Midbrain (tissue), 1 donor: Measurements from ENCODE around the gene FOXI1.
A peak's percentile ranks its signal among the peaks of the same experiment; 100 is the strongest.

ENCODE experiments used
- DNase-seq: peaks from one replicate; lab custom pipeline; 2025; lab: John Stamatoyannopoulos, UW

Gene FOXI1

GRCh38 chr5:170126061-170126460, 20.4 kb downstream of the FOXI1 start:
- no peak for DNase-seq

GRCh38 chr5:170126626-170127025, 20.9 kb downstream of the FOXI1 start:
- DNase-seq = no peak

- DNase-seq = no peak
Observed at GRCh38 chr5:170131235-170131634, 25.5 kb downstream of the FOXI1 start.

- no peak for DNase-seq
Observed at GRCh38 chr5:170132269-170132975, 26.7 kb downstream of the FOXI1 start.

- DNase-seq = no peak
Observed at GRCh38 chr5:170132976-170133448, 27.3 kb downstream of the FOXI1 start.

- no peak for DNase-seq
Observed at GRCh38 chr5:170135796-170136490, 30.2 kb downstream of the FOXI1 start.

- DNase-seq = no peak
Observed at GRCh38 chr5:170136506-170136905, 30.8 kb downstream of the FOXI1 start.

GRCh38 chr5:170137694-170138214, 32.1 kb downstream of the FOXI1 start:
- no peak for DNase-seq

- DNase-seq = no peak
Observed at GRCh38 chr5:170138273-170138672, 32.6 kb downstream of the FOXI1 start.

GRCh38 chr5:170139786-170140335, 34.2 kb downstream of the FOXI1 start:
- DNase-seq = no peak

- peak; percentile 26 for DNase-seq
Observed at GRCh38 chr5:170141196-170141595, 35.5 kb downstream of the FOXI1 start.

GRCh38 chr5:170141636-170142035, 35.9 kb downstream of the FOXI1 start:
- DNase-seq = no peak

- no peak for DNase-seq
Observed at GRCh38 chr5:170142196-170142595, 36.5 kb downstream of the FOXI1 start.

- no peak for DNase-seq
Observed at GRCh38 chr5:170143091-170143490, 37.4 kb downstream of the FOXI1 start.

- no peak for DNase-seq
Observed at GRCh38 chr5:170143710-170144109, 38.0 kb downstream of the FOXI1 start.

GRCh38 chr5:170144286-170145023, 38.8 kb downstream of the FOXI1 start:
- DNase-seq = no peak

GRCh38 chr5:170145462-170145861, 39.8 kb downstream of the FOXI1 start:
- no peak for DNase-seq

- no peak for DNase-seq
Observed at GRCh38 chr5:170147051-170147752, 41.5 kb downstream of the FOXI1 start.

GRCh38 chr5:170147753-170148264, 42.1 kb downstream of the FOXI1 start:
- DNase-seq = no peak

- no peak for DNase-seq
Observed at GRCh38 chr5:170148430-170149205, 42.9 kb downstream of the FOXI1 start.

- no peak for DNase-seq
Observed at GRCh38 chr5:170149206-170149515, 43.5 kb downstream of the FOXI1 start.
